HCT116 (cell line): ENCODE measurements around the gene PON1.

Experiments used
- EGR1 ChIP-seq: IDR thresholded peaks from 2 replicates; pipeline ENCODE4 v1.6.1; 2012; ENCODE audit warnings: low read depth
- ELF1 ChIP-seq: IDR thresholded peaks from 2 replicates; pipeline ENCODE4 v1.6.1; 2012; ENCODE audit warnings: low read depth, borderline replicate concordance
- EZH2 ChIP-seq: fragments of 200-600 bp; sonication (generic); IDR thresholded peaks from 2 replicates; pipeline ENCODE4 v1.6.1; 2017; ENCODE audit warnings: antibody characterized with exemption, mixed run types
- EZH2phosphoT487 ChIP-seq: fragments of 200-600 bp; IDR thresholded peaks from 2 replicates; pipeline ENCODE4 v1.6.1; 2018; ENCODE audit warnings: antibody characterized with exemption, borderline replicate concordance
- POLR2A ChIP-seq: IDR thresholded peaks from 2 replicates; pipeline ENCODE4 v1.7.0; 2011; ENCODE audit warnings: borderline replicate concordance; ENCODE audit not compliant: insufficient read depth, insufficient read length; ENCODE audit errors: extremely low read depth
- POLR2AphosphoS5 ChIP-seq: IDR thresholded peaks from 2 replicates; pipeline ENCODE4 v1.6.1; 2011; ENCODE audit warnings: mild to moderate bottlenecking, low read depth, low read length, moderate library complexity
- ZFX ChIP-seq: fragments of 450-650 bp; IDR thresholded peaks from 2 replicates; pipeline ENCODE4 v1.6.1; 2017
- TF ChIP-seq, protein P1 (sequence below), 3 experiments: fragments of 200-600 bp in 1 of 3; sonication (generic) in 1 of 3; IDR thresholded peaks in 2 of 3; conservative IDR thresholded peaks in 1 of 3; 2 replicates each; pipeline ENCODE4 v1.5.1; 2012 to 2017; ENCODE audit warnings: low read depth in 2 of 3, low read length in 2 of 3, antibody characterized with exemption in 1 of 3, borderline replicate concordance in 1 of 3, control low read depth in 1 of 3, mild to moderate bottlenecking in 1 of 3, mixed read lengths in 1 of 3, mixed run types in 1 of 3, moderate library complexity in 1 of 3; ENCODE audit not compliant: insufficient read depth in 1 of 3
- TF ChIP-seq, protein P2 (sequence below): IDR thresholded peaks from 2 replicates; pipeline ENCODE4 v1.6.1; 2012
- TF ChIP-seq, protein P3 (sequence below): IDR thresholded peaks from 2 replicates; pipeline ENCODE4 v1.6.1; 2012; ENCODE audit warnings: low read depth
- TF ChIP-seq, protein P4 (sequence below): IDR thresholded peaks from 2 replicates; pipeline ENCODE4 v1.6.1; 2011; ENCODE audit warnings: mild to moderate bottlenecking, low read length, moderate library complexity; ENCODE audit not compliant: insufficient replicate concordance; ENCODE audit errors: extremely low read depth
- TF ChIP-seq, protein P5 (sequence below): IDR thresholded peaks from 2 replicates; pipeline ENCODE4 v1.6.1; 2012

DNA sequence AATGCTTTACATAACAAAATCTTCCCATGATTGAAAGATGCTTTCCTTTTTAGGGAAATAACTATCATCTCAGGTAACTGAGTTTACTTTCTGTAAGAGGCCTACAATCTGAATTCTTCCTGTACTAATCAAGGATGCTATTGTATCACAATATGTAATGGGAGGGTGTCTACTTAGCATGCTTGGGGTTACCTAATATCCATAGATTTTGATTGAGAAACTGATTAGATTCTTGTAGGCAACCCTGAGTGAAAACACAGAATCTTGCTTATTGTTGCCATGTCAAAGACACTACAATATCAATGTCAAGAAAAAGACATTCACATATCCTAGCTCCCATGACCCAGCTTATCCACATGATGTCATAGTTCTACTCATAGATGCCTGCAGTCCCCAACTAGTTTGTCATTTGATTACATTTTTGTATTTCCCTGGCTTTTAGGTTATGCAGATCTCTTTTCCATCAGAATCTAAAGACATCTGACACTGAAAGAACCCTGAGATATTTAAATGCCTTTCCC is 62.4 kb downstream of the PON1 start:
- TF ChIP-seq, protein P1, sequence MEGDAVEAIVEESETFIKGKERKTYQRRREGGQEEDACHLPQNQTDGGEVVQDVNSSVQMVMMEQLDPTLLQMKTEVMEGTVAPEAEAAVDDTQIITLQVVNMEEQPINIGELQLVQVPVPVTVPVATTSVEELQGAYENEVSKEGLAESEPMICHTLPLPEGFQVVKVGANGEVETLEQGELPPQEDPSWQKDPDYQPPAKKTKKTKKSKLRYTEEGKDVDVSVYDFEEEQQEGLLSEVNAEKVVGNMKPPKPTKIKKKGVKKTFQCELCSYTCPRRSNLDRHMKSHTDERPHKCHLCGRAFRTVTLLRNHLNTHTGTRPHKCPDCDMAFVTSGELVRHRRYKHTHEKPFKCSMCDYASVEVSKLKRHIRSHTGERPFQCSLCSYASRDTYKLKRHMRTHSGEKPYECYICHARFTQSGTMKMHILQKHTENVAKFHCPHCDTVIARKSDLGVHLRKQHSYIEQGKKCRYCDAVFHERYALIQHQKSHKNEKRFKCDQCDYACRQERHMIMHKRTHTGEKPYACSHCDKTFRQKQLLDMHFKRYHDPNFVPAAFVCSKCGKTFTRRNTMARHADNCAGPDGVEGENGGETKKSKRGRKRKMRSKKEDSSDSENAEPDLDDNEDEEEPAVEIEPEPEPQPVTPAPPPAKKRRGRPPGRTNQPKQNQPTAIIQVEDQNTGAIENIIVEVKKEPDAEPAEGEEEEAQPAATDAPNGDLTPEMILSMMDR (IDR thresholded peaks at IDR 0.05 in 2 of 3, conservative IDR thresholded peaks at IDR 0.05 in 1 of 3; ENCODE audit: borderline replicate concordance in 1 of 3, insufficient read depth in 1 of 3, low read depth in 2 of 3, low read length in 2 of 3) = no peak
- TF ChIP-seq, protein P2, sequence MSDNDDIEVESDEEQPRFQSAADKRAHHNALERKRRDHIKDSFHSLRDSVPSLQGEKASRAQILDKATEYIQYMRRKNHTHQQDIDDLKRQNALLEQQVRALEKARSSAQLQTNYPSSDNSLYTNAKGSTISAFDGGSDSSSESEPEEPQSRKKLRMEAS = no peak
- TF ChIP-seq EZH2 = no peak
- no peak for TF ChIP-seq ELF1
- TF ChIP-seq, protein P3, sequence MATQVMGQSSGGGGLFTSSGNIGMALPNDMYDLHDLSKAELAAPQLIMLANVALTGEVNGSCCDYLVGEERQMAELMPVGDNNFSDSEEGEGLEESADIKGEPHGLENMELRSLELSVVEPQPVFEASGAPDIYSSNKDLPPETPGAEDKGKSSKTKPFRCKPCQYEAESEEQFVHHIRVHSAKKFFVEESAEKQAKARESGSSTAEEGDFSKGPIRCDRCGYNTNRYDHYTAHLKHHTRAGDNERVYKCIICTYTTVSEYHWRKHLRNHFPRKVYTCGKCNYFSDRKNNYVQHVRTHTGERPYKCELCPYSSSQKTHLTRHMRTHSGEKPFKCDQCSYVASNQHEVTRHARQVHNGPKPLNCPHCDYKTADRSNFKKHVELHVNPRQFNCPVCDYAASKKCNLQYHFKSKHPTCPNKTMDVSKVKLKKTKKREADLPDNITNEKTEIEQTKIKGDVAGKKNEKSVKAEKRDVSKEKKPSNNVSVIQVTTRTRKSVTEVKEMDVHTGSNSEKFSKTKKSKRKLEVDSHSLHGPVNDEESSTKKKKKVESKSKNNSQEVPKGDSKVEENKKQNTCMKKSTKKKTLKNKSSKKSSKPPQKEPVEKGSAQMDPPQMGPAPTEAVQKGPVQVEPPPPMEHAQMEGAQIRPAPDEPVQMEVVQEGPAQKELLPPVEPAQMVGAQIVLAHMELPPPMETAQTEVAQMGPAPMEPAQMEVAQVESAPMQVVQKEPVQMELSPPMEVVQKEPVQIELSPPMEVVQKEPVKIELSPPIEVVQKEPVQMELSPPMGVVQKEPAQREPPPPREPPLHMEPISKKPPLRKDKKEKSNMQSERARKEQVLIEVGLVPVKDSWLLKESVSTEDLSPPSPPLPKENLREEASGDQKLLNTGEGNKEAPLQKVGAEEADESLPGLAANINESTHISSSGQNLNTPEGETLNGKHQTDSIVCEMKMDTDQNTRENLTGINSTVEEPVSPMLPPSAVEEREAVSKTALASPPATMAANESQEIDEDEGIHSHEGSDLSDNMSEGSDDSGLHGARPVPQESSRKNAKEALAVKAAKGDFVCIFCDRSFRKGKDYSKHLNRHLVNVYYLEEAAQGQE = no peak
- no peak for TF ChIP-seq EGR1
- no peak for TF ChIP-seq POLR2AphosphoS5
- TF ChIP-seq POLR2A = no peak
- TF ChIP-seq ZFX = no peak
- TF ChIP-seq, protein P4, sequence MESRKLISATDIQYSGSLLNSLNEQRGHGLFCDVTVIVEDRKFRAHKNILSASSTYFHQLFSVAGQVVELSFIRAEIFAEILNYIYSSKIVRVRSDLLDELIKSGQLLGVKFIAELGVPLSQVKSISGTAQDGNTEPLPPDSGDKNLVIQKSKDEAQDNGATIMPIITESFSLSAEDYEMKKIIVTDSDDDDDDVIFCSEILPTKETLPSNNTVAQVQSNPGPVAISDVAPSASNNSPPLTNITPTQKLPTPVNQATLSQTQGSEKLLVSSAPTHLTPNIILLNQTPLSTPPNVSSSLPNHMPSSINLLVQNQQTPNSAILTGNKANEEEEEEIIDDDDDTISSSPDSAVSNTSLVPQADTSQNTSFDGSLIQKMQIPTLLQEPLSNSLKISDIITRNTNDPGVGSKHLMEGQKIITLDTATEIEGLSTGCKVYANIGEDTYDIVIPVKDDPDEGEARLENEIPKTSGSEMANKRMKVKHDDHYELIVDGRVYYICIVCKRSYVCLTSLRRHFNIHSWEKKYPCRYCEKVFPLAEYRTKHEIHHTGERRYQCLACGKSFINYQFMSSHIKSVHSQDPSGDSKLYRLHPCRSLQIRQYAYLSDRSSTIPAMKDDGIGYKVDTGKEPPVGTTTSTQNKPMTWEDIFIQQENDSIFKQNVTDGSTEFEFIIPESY = no peak
- TF ChIP-seq EZH2phosphoT487 = no peak
- TF ChIP-seq, protein P5, sequence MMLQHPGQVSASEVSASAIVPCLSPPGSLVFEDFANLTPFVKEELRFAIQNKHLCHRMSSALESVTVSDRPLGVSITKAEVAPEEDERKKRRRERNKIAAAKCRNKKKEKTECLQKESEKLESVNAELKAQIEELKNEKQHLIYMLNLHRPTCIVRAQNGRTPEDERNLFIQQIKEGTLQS = no peak
